PC-9 (cell line): ENCODE measurements around the gene SMTNL2. TPM values are rescaled to one million over a fixed set of nuclear protein-coding genes. Genes with fewer than 3 reads are reported as not detected.

Experiments used
- BruUV-seq: library from RNA; stranded (reverse); fragments of 400-500 nt; replicated peaks from 2 replicates; lab custom pipeline; 2021; lab: Mats Ljungman, UMichigan
- CTCF ChIA-PET: fragments of 300-600 bp; sonication (Branson Sonifier 250); formaldehyde crosslinking; loops from one replicate; lab custom pipeline; 2022; ENCODE audit warnings: antibody characterized with exemption; lab: Charles Lee
- POLR2A ChIA-PET: fragments of 300-600 bp; sonication (Branson Sonifier 250); formaldehyde crosslinking; loops from one replicate; lab custom pipeline; 2022; ENCODE audit warnings: antibody characterized with exemption; ENCODE audit not compliant: unreplicated experiment; lab: Charles Lee
- DNase-seq, 2 experiments: peaks; one replicate each; pipeline versions ENCODE4 v3.0.0 to v3.0.0-alpha.2; 2015 to 2022; ENCODE audit warnings: mixed read lengths in 1 of 2
- H2AFZ ChIP-seq: fragments of 200-600 bp; sonication (generic); 2 replicates; pipeline ENCODE4 v1.8.1; 2017; ENCODE audit warnings: antibody characterized with exemption
- H3F3A ChIP-seq: fragments of 200-600 bp; sonication (generic); 2 replicates; pipeline ENCODE4 v1.8.1; 2017; ENCODE audit warnings: antibody characterized with exemption, mild to moderate bottlenecking, low read depth; ENCODE audit not compliant: insufficient read depth
- H3K27ac ChIP-seq: fragments of 200-600 bp; sonication (generic); 2 replicates; pipeline ENCODE4 v1.6.1; 2016; ENCODE audit warnings: mixed run types
- H3K27me3 ChIP-seq: fragments of 200-600 bp; sonication (generic); 2 replicates; pipeline ENCODE4 v1.6.1; 2016; ENCODE audit warnings: low read depth, mixed run types; ENCODE audit not compliant: insufficient read depth
- H3K36me3 ChIP-seq: fragments of 200-600 bp; sonication (generic); 2 replicates; pipeline ENCODE4 v1.6.1; 2016; ENCODE audit warnings: low read depth, mixed run types
- H3K4me1 ChIP-seq: fragments of 200-600 bp; sonication (generic); replicated peaks from 2 replicates; pipeline ENCODE4 v1.6.1; 2016; ENCODE audit warnings: mixed run types; ENCODE audit not compliant: insufficient read depth
- H3K4me2 ChIP-seq: fragments of 200-600 bp; sonication (generic); 2 replicates; pipeline ENCODE4 v1.6.1; 2017; ENCODE audit warnings: mixed run types
- H3K4me3 ChIP-seq: fragments of 200-600 bp; sonication (generic); 2 replicates; pipeline ENCODE4 v1.6.1; 2016; ENCODE audit warnings: mixed run types
- H3K79me2 ChIP-seq: fragments of 200-600 bp; sonication (generic); 2 replicates; pipeline ENCODE4 v1.6.1; 2017; ENCODE audit warnings: low read depth, mixed run types
- H3K9me2 ChIP-seq: fragments of 200-600 bp; sonication (generic); 2 replicates; pipeline ENCODE4 v1.8.1; 2017; ENCODE audit warnings: mild to moderate bottlenecking; ENCODE audit not compliant: insufficient read depth
- H3K9me3 ChIP-seq: fragments of 200-600 bp; sonication (generic); 2 replicates; pipeline ENCODE4 v1.8.1; 2016; ENCODE audit warnings: low read depth; ENCODE audit not compliant: insufficient read depth
- H4K20me1 ChIP-seq: fragments of 200-600 bp; sonication (generic); 2 replicates; pipeline ENCODE4 v1.8.1; 2017; ENCODE audit not compliant: insufficient read depth
- EZH2 ChIP-seq: fragments of 200-600 bp; sonication (generic); IDR thresholded peaks from 2 replicates; pipeline ENCODE4 v1.8.0; 2017; ENCODE audit warnings: antibody characterized with exemption, low read depth
- intact Hi-C: fragments of 100-400 bp; cut with micrococcal nuclease; formaldehyde crosslinking; loops from one replicate; pipeline ENCODE4 v1.10.0; 2022; ENCODE audit not compliant: unreplicated experiment
- total RNA-seq: library from RNA; stranded (reverse); gene quantifications from 2 replicates; pipeline ENCODE4 v1.2.3, GENCODE V29; 2021
- TF ChIP-seq, protein P1 (sequence below): fragments of 200-600 bp; sonication (generic); conservative IDR thresholded peaks from 2 replicates; pipeline ENCODE4 v1.6.1; 2017; ENCODE audit warnings: mixed run types, antibody characterized with exemption, mild to moderate bottlenecking, moderate library complexity

The SMTNL2 gene
- total RNA-seq, 1 experiment from 2014 or later: not detected

DNA sequence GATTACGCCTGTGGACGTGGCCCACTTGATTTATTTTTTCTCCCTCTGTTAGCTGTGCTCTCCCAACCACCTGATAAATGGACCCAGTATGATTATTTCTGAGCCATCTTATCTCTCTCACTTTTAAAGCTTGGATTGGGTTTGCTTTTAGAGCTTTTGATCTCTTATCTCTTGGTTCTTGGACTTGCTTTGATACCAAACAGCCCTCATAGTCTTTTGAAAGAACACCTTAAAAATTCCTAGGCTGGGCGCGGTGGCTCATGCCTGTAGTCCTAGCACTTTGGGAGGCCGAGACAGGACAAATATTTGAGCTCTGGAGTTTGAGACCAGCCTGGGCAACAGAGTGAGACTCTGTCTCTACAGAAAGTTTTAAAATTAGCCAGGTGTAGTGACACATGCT lies 25.8 kb downstream of the SMTNL2 start:
- Histone ChIP-seq H3K79me2 (no peaks in the 10 kb centered on the region), H3F3A (no peaks in the 10 kb centered on the region), H3K4me3 (no peak overlapping the region), H3K4me2 (no peak overlapping the region), H3K36me3 (no peaks in the 10 kb centered on the region), H3K27me3 (peaks cover 36% of the 10 kb centered on the region), H3K9me2 (no peaks in the 10 kb centered on the region), H3K4me1 (no peaks in the 10 kb centered on the region), H2AFZ (no peak overlapping the region), H3K27ac (no peak overlapping the region), H3K9me3 (no peaks in the 10 kb centered on the region), H4K20me1 (no peaks in the 10 kb centered on the region)
- intact Hi-C loops: no loop called here
- BruUV-seq: no TSS peak
- ChIA-PET POLR2A (no interaction called here), CTCF (interaction anchor here (0.5 kb wide), 1 partner anchor 24 kb away, joined by 8 read pairs; no protein-coding TSS in a partner anchor)
- DNase-seq: no peak
- TF ChIP-seq, protein P1, sequence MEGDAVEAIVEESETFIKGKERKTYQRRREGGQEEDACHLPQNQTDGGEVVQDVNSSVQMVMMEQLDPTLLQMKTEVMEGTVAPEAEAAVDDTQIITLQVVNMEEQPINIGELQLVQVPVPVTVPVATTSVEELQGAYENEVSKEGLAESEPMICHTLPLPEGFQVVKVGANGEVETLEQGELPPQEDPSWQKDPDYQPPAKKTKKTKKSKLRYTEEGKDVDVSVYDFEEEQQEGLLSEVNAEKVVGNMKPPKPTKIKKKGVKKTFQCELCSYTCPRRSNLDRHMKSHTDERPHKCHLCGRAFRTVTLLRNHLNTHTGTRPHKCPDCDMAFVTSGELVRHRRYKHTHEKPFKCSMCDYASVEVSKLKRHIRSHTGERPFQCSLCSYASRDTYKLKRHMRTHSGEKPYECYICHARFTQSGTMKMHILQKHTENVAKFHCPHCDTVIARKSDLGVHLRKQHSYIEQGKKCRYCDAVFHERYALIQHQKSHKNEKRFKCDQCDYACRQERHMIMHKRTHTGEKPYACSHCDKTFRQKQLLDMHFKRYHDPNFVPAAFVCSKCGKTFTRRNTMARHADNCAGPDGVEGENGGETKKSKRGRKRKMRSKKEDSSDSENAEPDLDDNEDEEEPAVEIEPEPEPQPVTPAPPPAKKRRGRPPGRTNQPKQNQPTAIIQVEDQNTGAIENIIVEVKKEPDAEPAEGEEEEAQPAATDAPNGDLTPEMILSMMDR: no peak
- TF ChIP-seq EZH2: no peak

DNA sequence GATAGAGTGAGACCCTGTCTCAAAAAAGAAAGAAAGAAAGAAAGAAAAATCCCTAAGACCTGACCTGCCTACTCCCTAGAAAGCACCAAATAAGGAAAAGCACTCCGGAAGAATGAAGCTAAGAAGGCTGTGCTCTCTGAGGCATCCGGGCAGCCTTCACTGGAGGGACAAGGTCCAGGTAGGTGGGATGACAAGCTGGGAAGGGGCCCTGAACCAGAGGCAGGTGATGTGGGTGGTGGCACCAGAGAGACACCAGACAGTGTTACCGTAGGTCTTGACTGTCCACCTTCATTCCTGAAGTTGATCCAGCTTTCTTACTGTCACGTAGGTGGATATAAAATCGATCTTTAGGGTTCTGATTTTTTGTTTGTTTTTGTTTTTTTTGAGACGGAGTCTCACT lies 26.3 kb downstream of the SMTNL2 start:
- no peak for DNase-seq
- H3K9me2 ChIP-seq: no peaks in the 10 kb centered on the region
- intact Hi-C loops: no loop called here
- H3K79me2 ChIP-seq: no peaks in the 10 kb centered on the region
- TF ChIP-seq, protein P1: no peak
- TF ChIP-seq EZH2: no peak
- H3K4me1 ChIP-seq: no peaks in the 10 kb centered on the region
- no peaks in the 10 kb centered on the region for H4K20me1 ChIP-seq
- BruUV-seq: no TSS peak
- peaks cover 36% of the 10 kb centered on the region for H3K27me3 ChIP-seq
- ChIA-PET POLR2A (interaction anchor here (0.6 kb wide), 1 partner anchor 366 kb away, joined by 8 read pairs; no protein-coding TSS in a partner anchor), CTCF (no interaction called here)
- H3F3A ChIP-seq: no peaks in the 10 kb centered on the region
- no peak overlapping the region for H3K4me3 ChIP-seq
- H3K9me3 ChIP-seq: no peaks in the 10 kb centered on the region
- H3K4me2 ChIP-seq: no peak overlapping the region
- H3K27ac ChIP-seq: no peak overlapping the region
- no peaks in the 10 kb centered on the region for H3K36me3 ChIP-seq
- no peak overlapping the region for H2AFZ ChIP-seq

DNA sequence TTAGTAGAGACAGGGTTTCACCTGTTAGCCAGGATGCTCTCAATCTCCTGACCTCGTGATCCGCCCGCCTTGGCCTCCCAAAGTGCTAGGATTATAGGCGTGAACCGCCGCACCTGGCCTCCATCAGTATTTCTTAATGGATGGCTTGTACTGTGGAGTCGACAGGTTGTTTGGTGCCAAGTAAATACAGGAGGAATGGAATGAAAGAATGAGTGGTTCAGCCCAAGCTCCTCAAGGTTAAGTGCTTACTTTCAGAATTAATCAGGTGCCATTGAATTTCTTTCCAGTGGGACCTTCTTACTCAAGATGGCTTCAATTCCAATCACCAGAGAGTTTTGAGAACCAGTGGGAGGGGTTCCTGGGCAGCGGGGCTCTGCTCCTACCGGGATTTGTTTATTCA lies 32.1 kb downstream of the SMTNL2 start:
- POLR2A ChIA-PET: no interaction called here
- Histone ChIP-seq H2AFZ (no peak overlapping the region), H3K4me1 (no peaks in the 10 kb centered on the region), H3K9me2 (no peaks in the 10 kb centered on the region), H4K20me1 (no peaks in the 10 kb centered on the region), H3K36me3 (no peaks in the 10 kb centered on the region), H3F3A (no peaks in the 10 kb centered on the region), H3K27me3 (peaks cover 11% of the 10 kb centered on the region; the same call in 1 of the 2 replicates), H3K79me2 (no peaks in the 10 kb centered on the region), H3K4me3 (no peak overlapping the region), H3K27ac (no peak overlapping the region), H3K4me2 (no peak overlapping the region), H3K9me3 (no peaks in the 10 kb centered on the region)
- CTCF ChIA-PET: no interaction called here
- intact Hi-C loops: no loop called here
- no peak for DNase-seq
- BruUV-seq: no TSS peak
- TF ChIP-seq, protein P1: no peak
- no peak for TF ChIP-seq EZH2
